A172 (cell line): ENCODE results near the gene UBLCP1. TPM values are rescaled to one million over a fixed set of nuclear protein-coding genes. Genes with fewer than 3 reads are reported as not detected.

Experiments used
- DNase-seq: peaks from one replicate; pipeline ENCODE4 v3.0.0-alpha.2; 2015; ENCODE audit warnings: low spot score
- total RNA-seq: library from RNA; depleted of rRNA; stranded (reverse); fragments of >200 nt; shearing (Covaris generic); gene quantifications from 2 replicates; pipeline ENCODE4 v1.2.3, GENCODE V29; 2014; rRNA removed

The UBLCP1 gene, protein sequence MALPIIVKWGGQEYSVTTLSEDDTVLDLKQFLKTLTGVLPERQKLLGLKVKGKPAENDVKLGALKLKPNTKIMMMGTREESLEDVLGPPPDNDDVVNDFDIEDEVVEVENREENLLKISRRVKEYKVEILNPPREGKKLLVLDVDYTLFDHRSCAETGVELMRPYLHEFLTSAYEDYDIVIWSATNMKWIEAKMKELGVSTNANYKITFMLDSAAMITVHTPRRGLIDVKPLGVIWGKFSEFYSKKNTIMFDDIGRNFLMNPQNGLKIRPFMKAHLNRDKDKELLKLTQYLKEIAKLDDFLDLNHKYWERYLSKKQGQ
- total RNA-seq, result 51.5 and 59.8 TPM in 2 replicates

DNA sequence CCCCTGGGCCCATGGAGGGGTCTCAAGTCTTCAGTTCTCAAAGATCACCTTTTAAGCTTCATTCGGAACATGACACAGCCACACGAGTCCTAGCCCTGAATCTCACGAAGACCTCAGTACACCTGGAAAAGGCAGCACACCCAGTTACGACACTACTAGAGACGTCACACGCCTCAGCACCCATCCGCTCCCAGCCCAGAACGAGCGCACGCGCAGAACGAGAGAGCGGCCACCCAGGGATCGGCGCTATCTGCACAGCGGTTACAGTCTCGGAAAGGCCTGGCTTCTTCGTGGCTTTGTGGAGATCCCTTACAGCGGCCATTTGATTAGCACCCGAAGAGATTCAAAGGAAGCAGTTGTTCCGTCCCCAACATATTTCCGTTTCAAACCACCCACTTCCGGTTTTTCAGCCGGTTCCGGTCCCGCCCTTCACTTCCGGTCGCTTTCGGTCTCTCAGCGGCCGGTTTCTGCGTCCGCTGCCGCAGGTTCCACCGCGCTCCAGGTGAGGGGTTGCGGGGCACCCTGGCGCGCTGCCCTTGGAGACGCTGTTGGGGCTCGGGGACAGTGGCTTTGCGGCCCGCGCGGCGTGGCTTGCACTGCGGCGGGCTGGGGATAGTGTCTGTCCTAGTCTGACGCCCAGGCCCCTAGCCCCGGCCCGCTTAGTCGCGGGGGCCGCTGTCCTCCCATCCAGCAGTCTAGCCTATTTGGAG, at the start of gene UBLCP1:
Gene UBLCP1, plus strand, starts transcription at position 432 of the 710 bp plus-strand sequence. CDS start 5,626 bp downstream, outside the sequence.
- peak; percentile 82 for DNase-seq

DNA sequence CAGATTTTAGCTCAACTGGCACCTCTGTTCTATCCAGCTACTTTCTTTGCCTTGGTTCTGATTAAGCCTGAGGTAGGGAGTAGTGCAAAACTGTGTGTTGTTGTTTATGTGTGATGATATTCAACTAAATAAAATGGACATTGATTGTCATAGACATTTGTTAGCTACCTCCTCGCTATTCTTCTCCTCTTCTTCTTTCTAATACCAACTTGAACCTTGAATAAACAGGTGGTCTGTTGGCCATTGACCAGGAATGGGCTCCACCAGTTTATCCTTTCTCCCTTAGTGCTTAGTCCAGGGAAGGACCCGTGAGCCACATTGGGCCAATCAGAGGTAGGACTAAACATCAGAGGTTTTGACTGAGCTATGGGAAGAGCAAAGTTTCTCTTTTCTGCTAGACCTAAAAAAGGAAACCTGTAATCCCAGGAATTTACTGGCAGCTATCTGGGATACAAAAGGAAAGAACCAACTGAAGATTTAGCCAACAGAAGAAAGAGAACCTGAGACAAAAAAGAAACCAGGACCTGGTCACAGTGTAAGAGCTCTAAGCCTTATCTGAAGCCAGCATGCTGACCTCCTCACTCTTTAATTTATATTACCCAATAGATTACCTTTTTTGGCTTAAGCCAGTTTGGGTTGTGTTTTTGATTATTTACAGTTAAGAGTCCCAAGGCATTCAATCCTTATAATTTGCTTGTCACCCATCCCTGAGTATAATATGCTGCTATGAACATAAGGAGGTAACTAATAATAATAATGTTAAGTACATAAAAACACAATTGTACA, 48.4 kb upstream of the UBLCP1 start:
- no peak for DNase-seq

DNA sequence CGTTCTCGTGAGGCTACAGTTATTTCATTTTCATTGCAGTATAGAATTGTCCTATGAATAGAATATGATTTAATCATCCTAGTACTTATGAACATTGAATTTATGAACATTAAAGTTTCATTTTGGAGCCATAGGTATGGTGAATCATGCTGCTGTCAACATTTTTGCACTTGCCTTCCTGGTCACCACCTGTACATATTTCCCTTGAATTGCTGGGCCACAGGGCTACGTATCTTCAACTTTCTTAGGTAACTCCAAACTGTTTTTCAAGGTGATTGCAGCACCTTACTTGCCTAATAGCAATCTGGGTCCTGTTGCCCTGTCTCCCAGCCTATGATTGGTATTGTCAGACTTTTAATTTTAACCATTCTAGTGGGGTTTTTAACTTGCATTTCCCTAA, 47.2 kb upstream of the UBLCP1 start:
- DNase-seq, result no peak

DNA sequence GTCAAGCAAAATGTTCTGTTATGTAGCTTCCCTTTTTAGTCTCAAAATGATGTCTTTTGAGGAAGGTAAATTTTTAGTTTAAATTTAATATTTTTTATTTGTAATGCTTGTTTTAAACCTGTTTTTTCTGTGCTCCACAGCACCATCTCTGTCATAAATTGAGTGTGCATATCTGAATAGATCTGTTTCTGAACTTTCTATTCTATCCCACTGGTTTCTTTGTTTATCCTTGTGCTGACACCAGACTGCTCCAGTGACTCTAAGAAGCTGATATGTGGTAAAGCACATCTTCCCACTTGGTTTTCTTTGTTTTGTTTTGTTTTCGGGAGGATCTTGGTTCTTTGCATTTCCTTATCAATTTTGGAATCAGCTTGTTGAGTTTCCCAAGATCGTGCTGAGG, 46.6 kb upstream of the UBLCP1 start:
- no peak for DNase-seq

DNA sequence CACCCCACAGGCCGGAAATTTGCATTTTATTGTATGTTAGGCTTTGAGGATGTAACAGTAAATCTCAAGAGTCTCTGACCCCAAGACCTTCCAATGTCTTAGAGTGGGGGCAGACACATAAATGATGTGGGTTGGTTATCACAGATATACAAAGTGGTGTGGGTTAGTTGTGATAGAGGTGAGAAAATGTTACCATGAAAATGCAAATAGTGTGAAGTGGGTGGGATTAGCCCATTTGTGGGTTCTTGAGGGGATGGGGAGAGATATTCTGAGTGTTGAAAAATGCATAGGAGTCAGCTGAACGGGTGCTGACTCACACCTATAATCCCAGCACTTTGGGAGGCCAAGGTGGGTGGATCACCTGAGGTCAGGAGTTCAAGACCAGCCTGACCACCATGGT, 45.9 kb upstream of the UBLCP1 start:
- no peak for DNase-seq

DNA sequence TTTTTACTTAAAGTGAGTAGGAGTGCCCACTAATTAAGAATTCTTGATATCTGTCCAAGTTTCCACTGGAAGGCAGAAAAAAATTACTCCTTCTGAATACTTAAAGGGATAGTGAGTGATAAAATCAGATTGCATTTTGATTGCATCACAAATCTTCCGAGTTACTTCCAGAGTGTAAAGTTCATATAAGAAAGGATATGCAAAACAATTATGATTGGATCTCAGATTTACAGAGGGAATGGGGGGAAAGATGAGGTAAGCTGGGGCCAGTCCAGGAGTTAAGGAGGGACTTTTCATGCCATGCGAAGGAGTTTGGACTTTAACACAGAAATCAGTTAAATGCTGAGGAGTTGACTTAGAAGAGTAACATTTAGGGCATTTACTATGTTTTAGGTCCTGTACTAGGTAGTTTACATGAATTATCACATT, 44.5 kb upstream of the UBLCP1 start:
- no peak for DNase-seq

DNA sequence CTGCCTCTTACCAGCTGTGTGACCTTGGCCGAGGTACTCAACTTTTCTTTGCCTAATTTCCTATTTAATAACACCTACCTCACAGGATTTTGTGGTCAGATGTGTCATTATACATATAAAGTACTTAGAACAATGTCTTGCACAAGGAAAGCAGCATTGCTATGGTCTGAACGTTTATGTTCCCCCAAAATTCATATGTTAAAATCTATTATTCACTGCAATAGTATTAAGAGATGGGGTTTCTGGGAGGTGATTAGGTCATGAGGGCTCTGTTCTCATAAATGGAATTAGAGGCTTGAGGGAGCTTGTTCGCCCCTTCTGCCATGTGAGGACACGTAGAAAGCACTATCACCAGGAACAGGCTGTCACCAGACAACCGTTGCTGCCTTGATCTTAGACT, 42.9 kb upstream of the UBLCP1 start:
- no peak for DNase-seq

DNA sequence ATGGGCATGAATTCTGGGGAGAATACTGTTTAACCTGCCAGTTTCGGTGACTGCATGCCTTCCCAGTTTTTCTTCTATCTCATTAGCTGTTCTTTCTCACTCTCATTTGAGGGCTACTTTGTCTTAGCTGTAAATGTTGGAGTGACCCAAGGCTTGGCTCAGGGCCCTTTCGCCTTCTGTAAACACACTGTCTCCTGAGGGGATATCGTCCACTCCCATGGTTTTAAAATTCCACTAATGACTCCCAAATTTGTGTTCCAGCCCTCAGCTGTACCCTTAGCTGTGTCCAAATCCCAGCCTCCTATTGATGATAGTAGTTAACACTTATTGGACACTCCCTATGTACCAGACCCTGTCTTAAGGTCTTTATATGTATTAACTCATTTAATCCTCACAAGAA, 39.6 kb upstream of the UBLCP1 start:
- no peak for DNase-seq

DNA sequence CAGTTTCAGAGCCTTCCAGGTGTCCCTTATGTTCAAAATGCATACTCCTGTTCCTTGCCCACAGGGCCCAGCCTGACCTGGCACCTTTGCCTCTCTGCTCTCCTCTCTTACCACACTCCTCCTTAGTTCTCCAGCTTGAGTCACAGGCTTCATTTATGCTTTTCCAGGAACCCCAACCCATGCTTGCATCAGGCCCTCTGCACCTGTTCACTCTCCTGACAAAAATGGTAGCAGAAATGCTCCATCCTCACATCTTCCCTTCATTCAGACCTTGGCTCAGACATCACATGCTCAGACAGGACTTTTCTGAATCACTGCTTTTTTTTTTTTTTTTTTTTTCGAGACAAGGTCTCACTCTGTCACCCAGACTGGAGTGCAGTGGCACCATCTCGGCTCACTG, 38.6 kb upstream of the UBLCP1 start:
- DNase-seq, result no peak

DNA sequence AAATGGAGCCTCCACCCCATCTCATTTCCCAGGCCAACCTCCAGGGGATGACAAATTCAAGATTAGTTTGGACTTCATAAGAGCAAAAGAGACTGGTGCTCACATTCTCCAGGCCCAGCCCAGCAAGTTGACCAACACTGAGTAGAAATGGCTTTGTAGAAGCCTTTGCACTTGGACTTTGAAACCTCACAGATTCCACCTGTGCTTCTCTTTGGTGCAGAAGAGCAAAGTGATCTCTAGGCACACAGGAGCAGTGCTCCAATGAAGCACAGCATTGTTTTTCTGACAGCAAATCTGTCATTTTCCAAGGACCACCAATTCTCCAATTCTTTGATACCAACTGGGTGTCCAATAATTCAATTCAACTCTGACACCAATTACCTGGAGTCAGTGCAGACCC, 36.6 kb upstream of the UBLCP1 start:
- no peak for DNase-seq

DNA sequence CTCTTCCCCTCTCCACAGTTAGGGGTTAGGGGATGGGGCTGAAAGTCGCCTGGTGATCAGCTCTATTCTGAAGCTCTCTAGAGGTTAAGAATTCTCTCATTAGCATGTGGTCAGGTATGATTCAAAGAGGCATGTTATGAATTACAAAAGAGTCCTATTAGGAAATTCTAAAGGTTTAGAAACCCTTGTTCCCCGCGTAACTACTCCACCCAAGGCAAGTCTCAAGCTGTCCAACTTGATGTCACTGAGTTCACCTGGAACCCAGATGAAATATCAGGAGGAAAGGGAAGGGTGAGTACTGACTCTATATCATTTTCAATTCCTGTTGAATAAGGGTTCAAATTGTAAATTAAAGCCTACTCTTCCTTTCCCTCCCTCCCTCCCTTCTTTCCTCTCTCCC, 35.6 kb upstream of the UBLCP1 start:
- no peak for DNase-seq

DNA sequence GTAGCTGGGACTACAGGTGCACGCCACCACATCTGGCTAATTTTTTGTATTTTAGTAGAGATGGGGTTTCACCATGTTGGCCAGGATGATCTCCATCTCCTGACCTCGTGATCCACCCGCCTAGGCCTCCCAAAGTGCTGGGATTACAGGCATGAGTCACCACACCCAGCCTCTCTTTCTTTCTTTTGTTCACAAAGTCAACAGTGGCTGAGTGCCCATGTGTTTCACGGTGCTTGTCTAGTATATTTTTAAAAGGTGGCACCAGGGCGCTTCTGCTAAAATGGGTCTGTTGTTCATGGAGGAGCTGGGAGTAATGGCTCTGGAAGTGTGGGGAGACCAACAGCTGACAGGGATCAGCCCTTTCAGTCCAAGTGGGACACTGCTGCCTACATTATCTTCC, 35.0 kb upstream of the UBLCP1 start:
- DNase-seq, result peak; percentile 42

DNA sequence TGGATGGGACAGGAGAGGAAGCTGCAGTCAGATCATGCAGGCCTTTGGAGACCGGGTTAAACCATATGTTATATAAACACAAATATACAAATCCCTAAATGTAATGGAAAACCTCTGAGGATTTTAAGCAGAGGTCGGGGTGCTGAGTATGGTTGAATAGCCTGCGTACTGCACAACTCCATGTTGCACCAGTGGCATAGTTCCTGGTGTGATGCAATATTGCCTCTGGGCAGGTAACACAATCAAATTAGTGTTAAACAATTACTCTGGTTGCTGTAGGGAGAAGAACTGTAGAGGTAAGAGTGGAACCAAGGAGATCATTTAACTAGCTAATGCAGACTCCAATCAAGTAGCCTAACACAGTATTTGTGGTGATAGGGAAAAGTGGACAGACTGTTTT, 32.4 kb upstream of the UBLCP1 start:
- no peak for DNase-seq

DNA sequence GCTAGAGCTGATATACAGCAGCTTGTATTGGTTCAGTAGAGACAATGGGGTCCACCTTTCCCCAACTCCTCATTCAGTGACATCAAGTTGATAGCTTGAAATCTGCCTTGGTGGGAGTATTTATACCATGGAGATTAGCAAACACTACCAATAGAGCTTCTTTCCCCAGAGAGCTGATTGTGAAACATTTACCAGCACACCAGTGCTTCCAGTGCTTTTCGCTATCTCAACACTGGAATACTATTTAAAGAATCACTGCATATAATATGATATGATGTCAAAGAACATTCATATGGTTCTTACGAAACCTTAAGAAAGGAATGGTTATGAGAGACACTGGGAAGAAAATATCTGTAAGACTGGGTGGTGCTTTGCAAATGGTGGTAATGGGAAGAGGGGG, 31.9 kb upstream of the UBLCP1 start:
- no peak for DNase-seq

DNA sequence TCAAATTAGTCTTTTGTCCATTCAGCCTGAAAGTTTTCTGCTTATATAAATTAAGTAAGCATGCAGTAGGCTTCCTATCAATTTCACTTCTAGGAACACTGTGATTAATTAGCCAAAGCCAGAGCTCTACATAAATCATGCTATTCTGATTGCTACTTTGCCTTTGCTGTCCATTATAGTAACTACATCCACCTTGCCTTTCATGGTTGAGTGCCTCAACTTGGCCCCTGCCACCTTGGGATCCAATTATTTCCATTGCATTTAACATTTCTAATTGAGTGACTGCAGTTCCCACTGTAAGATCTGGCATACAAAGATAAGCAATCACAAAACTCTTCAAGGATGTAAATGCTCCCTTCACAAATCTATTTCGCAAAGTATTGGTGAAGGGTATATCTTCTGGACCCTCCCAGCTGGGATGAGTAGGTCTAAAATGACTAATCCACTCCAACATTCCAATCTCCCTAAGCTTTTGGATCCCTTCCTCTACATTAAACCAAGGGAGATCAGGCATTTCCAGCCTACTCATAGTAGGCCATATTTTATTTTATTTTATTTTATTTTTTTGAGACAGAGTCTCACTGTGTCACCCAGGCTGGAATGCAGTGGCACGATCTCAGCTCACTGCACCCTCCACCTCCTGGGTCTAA, 27.1 kb upstream of the UBLCP1 start:
- DNase-seq, result peak; percentile 31

DNA sequence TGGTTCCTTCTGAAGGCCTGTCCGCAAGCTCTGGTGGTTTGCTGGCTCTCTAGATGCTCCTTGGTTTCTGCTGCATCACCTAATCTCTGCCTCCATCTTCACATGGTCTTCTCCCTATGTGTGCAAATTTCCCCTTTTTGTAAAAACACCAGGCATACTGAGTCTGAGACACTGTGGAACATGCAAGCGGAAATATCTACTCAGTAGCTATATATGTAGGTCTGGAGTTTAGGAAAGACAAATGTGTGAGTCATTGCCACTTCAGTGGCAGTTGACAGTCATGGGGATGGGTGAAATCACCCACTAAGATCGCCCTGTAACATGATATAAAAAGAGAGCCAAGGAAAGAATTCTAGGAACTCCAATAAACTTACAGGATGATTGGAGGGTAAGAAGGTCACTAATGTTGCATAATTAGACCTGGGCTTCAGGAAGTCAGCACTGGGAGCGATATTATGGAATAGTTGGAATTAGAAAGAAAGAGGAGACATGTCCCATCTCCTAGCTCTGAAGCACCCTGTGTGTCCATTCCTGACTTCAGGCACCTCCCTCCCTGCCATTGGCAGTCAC, 22.7 kb upstream of the UBLCP1 start:
- peak; percentile 96 for DNase-seq

DNA sequence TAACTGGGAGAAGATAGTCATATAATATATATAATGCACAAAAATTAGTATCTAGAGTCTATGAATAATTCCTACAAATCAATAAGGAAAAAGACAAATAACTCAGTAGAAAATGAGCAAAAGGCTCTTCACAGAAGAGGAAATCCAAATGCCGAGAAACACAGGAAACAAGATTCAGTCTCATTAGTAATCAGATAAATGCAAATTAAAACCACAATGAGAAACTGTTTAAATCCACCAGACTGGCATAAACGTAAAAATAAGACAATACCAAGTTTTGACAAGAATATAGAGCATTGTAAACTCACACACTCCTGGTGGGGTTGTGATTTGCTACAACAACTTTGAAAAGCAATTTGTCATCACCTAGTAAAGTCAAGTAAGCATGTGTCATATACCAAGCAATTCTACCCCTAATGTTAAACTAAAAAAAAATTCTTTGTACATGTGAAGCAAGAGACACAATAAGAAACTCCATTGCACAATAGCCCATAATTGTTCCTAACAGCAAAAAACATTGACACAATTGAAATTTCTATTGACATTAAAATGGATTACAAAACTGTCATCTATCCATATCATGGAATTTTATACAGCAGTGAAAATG, 21.0 kb upstream of the UBLCP1 start:
- DNase-seq, result no peak

DNA sequence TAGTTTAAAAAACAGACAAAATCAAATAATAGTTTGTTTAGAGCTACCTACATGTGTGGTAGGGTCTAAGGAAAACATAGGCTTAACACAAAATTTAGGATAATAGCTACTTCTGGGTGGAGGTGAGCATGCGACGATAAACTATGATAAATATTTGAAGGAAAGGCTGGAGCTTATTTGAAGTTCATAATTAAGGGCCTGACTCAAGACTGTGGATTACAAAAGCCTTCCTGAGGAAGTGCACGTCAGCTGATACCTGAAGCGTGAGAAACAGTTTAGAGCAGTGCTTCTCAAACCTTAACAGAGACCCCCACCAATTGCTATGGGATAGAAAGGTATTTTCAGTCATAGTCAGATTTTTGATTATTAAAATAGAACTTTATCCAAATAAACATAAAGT, 20.4 kb upstream of the UBLCP1 start:
- peak; percentile 28 for DNase-seq

DNA sequence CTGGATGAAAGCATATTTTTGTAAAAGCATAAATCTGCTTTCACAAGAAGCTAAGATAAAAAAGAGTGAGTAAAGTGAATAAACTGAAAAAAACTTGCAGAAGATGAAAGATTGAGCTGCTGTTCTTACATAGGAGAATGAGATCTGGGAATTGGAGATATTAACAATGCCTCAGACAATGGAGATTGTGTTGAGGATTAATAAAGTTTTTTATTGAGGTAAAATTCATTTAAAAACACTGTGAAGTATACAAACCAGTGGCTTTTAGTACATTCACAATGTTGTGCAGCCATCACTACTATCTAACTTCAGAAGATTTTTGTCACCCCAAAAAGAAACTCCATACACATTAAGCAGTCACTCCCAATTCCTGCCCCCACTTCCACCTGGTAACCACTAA, 19.7 kb upstream of the UBLCP1 start:
- DNase-seq, result no peak

DNA sequence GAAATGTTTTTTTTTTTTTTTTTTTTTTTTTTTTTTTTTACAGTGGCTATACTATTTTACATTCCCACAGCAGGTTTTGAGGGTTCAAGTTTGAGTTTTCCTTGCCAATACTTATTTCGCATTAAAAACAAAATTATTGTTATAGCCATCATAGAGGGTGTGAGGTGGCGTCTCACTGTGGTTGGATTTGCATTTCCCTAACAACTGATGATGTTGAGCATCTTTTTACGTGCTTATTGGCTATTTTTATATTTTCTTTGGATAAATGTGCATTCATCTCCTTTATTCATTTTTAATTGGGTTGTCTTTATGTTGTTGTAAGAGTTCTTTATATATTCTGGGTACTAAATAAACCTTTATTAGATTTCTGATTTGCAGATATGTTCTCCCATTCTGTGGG, 18.9 kb upstream of the UBLCP1 start:
- DNase-seq, result no peak

DNA sequence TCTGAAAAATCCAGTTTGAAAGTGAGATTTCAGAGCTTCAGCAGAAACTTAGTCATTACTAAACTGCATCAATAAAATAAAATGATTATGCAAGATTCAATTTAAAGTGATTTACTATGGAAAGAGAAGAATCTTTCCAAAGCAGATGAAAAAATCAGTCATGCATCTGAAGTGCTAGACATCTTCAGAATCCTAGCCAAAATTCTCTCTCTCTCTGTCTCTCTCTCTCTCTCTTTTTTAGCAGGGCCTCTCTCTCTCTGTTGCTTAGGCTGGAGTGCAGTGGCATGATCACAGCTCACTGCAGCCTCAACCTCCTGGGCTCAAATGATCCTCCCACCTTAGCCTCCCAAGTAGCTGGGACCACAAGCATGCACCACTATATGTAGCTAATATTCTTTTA, 18.2 kb upstream of the UBLCP1 start:
- no peak for DNase-seq
